Mammary epithelial cell (primary cell): ENCODE data around the gene TAC4.

Source experiments
- EZH2 ChIP-seq: IDR thresholded peaks from 2 replicates; pipeline ENCODE4 v1.6.1; 2012; ENCODE audit warnings: low read length, inconsistent platforms, borderline replicate concordance
- TF ChIP-seq, protein P1 (sequence below), 2 donors: IDR thresholded peaks in 1 of 2; conservative IDR thresholded peaks in 1 of 2; 2 replicates each; pipeline ENCODE4 v1.5.1; 2011 to 2012; ENCODE audit warnings: inconsistent platforms in 2 of 2, low read length in 2 of 2, mild to moderate bottlenecking in 2 of 2, control low read depth in 1 of 2, low read depth in 1 of 2; ENCODE audit not compliant: insufficient read depth in 1 of 2; ENCODE audit errors: extremely low read depth in 1 of 2

DNA sequence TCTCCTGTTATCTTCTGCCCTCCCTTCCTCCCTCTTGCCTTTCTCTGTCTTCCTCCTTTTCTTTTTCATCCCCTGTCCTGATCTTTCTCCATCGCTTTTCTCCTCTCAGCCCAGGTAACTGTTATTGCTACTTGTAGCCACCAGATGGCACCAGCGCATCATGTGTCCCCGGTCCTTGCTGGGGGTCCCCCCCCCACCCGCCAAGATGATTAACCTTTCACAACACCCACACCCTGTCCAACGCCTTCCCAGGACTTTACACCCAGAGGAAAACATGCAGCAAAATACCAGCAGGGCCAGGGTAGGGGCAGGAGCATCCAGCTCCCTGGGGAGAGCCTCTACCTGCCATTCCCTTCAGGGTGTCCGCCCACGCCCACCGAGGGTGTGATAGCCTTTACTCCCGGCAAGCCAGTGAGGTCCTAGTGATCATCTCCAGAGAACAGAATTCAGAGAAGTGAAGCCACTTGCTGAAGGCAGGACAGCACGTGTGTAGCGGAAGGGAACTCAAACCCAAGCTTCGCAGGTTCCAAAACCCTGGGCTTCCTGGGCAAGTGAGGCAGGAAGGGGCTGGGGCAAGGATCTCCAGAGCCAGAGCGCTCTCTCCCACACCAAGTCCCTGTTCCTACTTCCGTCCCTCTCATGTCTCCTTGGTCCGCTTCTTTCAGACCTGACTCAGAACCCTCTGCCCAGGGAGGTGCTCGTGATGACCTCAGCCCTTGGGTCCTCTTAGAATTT lies 13.4 kb upstream of the TAC4 start:
- TF ChIP-seq, protein P1, sequence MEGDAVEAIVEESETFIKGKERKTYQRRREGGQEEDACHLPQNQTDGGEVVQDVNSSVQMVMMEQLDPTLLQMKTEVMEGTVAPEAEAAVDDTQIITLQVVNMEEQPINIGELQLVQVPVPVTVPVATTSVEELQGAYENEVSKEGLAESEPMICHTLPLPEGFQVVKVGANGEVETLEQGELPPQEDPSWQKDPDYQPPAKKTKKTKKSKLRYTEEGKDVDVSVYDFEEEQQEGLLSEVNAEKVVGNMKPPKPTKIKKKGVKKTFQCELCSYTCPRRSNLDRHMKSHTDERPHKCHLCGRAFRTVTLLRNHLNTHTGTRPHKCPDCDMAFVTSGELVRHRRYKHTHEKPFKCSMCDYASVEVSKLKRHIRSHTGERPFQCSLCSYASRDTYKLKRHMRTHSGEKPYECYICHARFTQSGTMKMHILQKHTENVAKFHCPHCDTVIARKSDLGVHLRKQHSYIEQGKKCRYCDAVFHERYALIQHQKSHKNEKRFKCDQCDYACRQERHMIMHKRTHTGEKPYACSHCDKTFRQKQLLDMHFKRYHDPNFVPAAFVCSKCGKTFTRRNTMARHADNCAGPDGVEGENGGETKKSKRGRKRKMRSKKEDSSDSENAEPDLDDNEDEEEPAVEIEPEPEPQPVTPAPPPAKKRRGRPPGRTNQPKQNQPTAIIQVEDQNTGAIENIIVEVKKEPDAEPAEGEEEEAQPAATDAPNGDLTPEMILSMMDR (conservative IDR thresholded peaks at IDR 0.05 in 1 of 2, IDR thresholded peaks at IDR 0.05 in 1 of 2; ENCODE audit: extremely low read depth in 1 of 2, insufficient read depth in 1 of 2, low read depth in 1 of 2, low read length in 2 of 2) = peak; percentile 73 to 91
- no peak for TF ChIP-seq EZH2
